CD1c-positive myeloid dendritic cell (primary cell): ENCODE measurements around the gene STON2.

ENCODE experiments used
- DNase-seq: peaks from one replicate; pipeline ENCODE4 v3.0.0-alpha.2; 2016; ENCODE audit errors: extremely low spot score

STON2 gene

DNA sequence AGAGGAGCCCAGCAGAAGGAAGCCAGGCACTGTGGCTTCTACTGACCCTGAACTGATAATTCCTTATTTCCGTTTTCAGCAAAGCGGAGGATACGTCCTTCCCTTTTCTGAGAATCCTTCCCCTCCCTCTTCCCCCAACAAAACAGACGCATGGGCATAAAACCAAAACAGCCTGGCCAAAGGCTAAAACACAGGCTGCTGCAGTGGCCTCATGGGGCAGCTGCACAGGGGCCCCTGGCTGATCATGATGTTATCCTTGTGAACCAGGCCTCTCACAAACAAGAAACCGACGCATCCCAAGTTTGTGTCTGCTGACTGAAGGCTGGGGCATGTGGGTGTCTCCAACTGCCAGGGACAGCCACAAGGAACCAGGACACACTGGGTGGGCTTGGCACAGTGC, 23.4 kb upstream of the STON2 start:
- peak; percentile 75 for DNase-seq

DNA sequence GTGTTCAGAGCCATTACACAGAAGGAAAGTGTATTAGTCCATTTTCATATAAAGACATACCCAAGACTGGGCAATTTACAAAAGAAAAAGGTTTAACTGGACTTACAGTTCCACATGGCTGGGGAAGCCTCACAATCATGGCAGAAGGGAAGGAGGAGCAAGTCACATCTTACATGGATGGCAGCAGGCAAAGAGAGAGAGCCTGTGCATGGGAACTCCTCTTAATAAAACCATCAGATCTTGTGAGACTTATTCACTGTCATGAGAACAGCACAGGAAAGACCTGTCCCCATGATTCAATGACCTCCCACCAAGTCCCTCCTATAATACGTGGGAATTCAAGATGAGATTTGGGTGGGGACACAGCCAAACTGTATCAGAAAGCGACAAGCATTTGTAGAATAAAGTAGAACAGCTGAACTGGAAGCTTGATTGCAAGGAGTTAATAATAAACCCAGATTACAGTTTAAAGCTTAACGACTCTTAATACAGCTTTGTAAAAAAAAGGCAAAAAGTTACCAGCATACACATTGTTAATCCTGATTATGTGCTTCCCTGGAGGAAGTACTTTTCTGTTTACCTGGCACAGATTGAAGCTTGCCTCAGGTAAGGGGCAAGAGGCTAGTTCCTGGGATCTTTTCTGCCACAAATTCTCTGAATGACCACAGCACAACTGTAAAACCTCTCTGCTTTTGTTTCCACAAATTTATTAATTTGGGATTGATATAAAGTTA, 18.1 kb upstream of the STON2 start:
- DNase-seq = no peak

DNA sequence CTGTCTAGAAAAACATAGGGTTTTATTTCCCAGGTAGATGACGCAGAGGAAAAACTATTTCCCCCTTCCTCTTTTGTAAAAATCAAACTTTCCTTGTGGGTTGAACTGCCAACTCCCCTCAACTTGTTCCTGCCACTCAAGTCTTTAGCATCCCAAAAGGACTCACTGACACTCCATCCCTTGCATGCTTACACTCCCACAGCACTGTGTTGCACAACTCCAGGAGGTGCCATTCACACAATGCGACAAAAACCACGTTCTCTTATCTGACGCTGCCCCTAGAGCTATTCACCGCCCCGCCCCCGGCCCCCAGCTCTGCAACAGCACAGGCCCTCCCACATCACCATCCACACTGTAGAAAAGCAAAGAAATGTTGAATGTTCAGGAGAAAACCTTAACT, 16.9 kb upstream of the STON2 start:
- peak; percentile 65 for DNase-seq

DNA sequence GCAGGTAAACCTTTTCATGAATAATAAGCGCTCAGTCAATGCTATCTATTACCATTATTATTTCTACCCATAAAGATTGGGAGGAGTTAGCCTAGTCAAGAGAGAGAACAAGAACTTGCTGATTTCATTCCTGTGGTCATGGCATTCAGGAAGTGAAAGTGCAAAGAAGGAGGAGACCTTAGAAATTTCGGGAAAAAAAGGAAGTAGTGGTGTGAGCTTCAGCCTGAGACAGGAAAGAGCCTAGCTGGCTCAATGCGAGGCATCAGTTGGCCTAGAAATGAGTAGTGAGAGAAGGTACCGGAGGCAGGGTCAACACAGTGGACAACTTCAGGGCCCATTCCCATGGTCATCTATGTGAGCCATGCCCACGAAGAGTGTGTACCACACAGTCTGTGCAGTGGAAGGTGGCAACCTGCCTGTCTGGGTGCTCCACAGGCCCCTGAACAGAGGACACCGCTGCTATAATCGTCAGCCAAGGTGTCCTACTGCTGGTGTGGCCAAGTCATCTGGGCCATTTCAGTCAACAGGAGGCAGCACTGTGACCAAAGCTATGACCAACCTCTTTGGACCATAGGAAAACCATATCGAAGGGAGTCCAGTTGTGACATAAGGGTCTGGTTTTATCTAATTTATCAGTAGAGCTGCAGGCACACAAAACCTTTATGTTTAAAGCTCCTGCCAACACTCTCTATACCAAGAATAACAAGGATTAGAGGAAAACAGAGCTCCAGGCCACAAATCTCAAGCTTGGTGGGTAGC, 16.2 kb upstream of the STON2 start:
- DNase-seq = peak; percentile 93

DNA sequence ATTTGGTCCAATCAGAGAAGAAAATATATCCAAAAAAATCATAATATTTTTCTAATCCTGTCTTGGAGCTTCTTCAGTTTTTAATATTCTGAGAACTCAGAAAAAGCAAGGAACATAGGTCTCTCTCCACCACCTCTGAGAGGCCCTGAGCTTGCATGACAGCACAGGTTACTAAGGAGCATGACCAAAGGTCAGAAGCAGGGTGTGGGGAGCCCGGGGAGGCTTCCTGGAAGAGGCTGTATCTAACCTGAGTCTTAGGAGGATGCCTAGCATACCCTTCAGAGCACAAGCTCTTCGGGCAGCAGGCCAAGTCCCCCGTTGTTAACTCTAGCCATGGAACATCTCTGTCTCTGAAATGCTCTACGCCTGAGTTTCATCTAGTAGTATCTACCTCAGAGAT, 15.7 kb upstream of the STON2 start:
- no peak for DNase-seq

DNA sequence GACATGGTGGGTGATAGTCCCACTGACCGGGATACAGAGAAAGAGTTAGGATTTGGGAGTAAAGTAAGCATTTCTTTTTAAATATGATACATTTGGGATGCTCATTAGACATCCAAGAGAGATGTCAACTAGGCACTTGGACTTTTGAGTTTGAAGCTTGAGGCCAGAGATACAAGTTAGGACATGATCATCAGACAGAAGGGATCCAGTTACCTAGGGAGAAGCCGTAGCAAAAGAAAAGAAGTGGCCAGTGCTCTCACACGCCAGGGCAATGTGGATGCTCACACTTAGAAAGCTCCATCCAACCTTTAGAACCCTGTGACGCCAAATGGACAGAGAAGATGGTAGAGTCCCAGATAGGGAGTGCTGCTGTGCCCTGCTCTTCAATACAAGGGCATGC, 14.0 kb upstream of the STON2 start:
- no peak for DNase-seq

DNA sequence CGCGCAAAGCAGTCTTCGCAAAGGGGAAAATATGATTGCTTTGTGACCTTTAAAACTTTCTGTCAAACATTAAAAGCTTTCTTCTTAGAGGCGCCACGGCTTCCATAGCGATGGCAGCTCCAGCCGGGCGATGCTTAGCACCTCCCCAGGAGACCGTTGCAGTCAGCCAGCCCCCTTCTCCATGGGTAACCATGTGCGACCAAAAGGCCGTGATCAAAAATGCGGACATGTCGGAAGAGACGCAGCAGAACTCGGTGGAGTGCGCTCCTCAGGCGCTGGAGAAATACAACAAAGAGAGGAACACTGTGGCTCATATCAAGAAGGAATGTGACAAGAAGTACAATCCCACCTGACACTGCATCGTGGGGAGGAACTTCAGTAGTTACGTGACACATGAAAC, 12.7 kb upstream of the STON2 start:
- DNase-seq = no peak

DNA sequence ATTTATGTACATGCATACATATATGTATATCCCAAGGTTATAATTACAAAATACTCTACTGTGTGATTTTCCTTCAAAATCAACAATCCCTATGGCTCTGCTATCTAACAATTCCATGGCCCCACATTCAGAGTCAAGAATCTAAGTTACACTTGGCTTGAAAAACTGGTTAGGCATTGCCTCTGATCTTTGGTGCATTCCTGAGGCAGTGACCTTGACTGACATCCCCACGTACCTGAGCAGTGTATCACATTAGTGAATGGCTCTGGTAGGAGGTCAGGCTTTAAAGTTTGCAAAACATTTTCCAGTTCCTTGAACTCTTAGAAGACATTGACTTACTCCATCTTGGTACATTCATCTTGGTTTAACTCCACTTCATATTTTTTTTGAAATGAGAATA, 8.5 kb upstream of the STON2 start:
- DNase-seq = no peak

DNA sequence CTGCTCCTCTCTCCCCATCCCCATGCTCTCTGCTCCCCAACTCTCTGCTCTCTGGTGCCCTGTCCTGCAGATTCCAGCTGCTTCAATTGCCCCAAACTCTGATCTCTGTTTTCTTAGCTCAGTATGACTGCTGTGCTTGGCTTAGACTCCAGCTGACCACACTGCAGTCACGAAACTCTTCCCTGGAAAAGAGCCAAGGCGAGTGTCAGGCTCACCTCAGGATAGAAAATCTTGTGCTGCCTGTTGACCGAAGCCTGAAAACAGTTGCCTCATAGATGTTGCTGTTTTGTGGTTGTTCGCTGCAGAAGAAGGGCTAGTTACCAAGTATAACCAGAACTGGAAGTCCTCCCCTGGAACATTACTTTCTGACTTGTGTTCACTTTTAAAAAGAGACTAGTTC, 6.7 kb upstream of the STON2 start:
- DNase-seq = peak; percentile 24

DNA sequence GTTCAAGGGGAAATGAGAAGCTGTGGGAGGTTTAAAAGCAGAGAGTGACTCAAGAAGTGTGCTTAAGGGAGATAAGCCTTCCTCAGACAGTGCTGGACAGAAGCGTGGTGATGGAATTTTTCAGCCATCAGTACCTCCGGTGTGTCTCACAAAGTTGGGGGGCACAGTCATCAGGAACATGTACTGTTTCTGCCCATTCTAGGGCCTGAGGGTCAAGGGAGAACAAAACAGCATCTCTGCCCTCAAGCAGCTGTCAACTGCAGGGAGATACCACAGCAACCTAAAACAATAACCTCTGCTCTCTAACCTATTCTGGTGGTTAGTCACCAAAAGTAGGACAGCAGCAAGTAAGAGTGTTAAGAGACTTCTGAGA, 2.0 kb upstream of the STON2 start:
- DNase-seq = peak; percentile 75

DNA sequence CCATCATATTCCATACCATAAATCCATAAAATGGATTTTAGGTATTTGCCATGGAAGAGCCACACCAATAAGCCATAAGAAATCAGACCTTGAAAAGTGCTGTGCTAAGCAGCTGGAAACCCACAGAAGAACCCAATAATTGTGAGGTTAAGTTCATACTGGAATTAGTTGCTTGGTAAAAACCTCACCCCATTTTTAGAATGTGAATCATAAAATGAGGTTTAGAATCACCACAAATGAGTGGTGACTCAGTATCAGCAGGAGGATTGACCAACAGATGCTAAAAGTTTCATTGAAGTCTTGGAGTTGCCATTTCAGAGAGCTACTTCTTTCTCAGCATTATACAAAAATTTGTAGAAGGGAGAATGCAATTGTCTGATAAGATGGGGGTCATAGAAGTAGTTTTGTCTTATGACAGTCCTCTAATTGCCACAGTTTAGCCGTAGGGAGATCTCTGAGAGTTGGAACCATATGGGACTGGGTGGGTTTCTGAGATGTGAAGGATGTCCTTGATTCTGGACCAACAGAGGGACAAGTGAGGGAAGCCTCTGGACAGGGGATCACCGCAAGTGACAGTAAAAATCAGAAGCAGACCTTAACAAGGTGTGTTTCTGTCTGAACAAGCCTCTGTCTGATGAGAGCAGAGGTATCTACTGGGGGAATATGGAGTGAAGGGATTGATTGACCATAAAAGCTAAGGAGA, 1.4 kb upstream of the STON2 start:
- DNase-seq = peak; percentile 92

DNA sequence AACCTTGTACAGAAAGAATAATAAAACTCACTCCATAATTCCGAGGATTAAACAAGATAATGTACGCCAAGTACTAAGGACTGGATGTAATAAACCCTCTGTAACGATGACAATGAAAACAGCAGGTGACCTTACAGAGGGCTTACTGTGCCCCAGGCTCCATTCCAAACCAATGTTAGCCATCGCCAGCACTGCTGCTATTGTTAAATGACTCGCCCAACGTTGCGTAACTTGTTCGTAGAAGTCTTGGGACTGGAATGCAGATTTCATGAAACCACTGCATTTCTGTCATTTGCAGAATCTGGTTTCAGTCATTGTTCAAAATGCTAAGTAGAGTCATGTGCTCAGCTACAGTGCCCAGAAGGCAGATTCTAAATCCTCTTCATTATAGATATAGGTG, 728 bp upstream of the STON2 start:
- peak; percentile 88 for DNase-seq

DNA sequence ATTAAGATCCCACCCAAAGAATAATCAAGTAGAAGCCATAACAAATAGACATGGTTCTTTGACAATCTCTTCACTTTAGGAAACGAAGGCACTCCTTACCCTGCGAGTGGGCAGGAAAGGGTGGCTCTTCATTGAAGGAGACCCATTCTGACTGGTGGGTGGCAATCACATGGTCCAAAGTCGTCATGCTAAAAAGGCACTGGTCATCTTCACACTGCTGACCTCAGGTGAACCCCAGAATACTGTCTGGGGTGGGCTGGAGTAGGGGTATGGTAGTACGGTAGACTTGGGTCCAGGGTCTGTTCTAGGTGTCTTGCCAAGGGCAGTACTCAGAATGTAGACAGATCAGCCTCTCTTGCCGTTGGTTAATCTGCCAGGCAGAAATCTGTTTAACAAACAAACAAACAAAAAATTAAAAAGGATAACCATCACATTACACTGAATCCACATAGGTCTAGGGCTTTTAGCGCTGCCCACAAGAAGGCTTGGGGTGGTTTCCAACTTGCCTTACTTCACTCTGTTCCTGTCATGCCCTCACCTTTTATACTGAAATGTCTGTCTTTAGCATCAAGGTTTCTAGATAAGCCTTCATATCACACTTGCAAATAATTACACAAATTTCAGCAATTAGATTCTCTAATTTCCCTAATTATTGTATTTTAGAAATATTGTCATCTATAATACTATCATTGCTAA, 1.8 kb downstream of the STON2 start:
- no peak for DNase-seq

DNA sequence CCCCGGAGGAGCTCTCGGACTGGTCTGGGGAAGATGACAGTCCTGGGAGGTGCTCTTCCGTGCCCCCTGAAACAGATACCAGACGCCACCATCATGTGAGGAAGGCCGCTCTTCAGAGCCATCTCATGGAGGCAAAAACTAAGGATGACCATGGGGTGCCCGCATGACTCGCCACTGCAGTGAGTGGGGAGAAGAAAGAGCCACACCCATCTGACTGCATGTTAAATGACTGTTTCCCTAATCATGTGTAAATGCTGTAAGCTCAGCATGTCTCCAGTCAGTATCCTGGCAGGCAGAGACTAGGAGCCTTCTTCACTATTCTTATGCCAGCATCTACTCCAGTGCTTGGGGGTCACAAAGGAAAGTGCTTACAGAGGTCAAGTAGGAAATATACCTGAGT, 4.0 kb downstream of the STON2 start:
- DNase-seq = peak; percentile 55

DNA sequence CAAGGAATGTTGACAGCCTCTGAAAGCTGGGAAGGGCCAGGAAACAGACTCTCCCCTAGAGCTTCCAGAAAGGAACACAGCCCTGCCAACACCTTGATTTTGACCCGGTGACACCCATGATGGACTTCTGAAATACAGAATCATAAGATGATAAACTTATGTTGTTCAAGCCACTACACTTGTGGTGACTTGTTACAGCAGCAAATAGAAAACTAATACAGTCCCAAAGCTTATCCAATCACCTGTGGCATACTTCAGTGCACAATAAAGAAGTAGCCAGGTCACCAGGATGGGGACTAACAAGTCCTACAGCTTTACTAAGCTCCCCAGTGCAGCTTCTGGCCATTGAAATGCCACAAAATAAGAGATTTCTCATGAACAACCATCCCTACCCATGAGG, 5.4 kb downstream of the STON2 start:
- no peak for DNase-seq

DNA sequence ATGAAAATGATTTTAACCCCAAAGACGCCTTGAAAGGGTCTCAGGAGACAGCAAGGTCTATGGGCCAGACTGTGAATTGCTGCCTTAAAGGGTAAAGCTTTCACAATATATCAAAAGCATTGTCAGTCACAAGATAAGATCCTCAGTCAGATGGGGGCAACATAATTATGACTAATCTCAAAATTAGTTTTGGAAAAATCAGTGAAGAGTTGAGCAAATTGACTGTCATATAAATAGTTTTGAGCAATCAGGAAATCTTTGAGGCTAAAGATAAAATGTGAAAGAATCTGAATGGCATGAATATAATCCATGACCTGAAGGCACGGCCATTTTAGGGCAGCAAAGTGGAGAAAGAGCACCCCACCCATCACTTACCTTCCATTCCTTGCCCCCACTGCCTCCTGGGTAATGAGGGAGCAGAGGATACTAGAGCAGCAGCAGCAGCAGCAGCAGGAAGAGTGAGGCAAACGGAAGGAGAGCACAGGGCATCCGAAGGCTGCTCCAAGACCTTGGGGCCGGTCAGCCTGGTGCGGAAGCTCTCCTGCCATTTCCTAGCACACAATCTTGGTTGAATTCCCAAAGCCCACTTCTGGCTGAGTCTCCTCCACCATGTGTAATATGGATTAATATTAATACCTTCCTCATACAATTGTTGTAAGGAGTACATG, 7.0 kb downstream of the STON2 start:
- DNase-seq = no peak

DNA sequence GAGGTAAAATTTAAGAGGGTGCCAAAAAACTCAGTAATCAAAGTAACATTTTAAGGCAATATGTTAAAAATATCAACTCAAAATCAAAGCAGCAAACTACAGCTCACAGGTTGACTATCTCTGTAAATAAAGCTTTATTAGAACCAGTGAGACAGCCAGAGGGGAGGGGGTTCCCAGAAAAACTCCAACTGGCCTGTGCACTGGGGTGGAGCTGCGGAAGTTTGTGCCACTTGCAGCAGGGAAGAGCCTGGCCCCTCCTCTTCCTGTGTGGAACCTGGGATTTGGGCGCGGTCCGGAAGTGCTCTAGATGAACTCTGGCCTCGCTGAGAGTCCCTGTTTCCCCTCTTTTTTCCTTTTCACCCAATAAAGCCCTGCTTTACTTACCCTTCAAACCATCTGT, 8.1 kb downstream of the STON2 start:
- DNase-seq = no peak

DNA sequence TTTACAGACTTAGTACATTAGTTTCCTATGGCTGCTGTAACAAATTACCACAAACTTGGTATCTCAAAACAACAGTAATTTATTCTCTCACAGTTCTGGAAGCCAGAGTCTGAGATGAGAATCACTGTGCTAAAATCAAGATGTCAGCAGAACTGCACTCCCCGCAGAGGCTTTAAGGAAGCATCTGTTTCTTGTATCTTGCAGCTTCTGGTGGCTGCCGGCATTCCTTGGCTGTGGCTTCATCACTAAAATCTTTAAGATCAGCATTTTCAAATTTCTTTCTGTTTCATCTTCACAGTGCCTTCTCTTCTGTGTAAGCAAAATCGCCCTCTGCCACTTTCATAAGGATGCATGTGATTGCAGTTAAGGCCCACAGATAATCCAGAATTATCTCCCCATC, 9.4 kb downstream of the STON2 start:
- DNase-seq = no peak

DNA sequence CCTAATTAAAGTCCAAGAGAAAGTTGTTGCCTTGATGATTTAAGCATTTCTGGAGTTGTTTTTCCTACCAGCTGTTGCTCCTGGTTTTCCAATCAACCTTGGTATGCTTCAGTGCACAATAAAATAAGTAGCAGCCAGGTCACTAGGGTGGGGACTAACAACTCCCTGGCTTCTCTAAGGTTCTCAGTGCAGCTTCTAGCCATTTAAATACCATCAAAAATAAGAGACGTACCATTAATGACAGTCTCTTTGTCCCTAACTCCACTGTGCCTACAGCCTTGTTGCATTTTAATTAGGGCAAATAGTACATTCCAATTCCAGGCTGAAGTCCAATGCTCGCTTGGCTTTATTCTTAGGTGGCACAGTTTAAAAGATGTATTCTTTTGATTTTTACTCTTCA, 11.8 kb downstream of the STON2 start:
- no peak for DNase-seq

DNA sequence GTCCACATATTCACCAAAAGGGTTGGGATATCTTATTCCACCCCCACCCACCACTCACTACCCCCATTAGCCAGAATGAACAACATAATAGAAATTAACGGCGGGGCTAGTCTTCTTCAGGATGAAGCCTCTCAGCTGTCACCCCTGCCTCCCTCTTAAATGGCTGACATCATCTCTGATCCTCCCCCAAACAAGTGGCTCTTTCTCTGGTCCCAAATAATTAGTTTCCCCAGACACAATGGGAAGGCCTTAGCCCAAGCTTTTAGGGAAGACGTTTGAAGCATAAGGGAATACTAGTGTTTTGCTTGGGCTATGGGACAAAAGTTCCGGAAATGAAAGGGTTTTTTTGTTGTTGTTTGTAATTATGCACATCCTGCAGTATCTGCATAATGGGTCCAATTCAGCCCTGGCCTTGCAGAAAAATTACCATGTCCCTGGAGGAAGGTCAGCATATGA, 13.8 kb downstream of the STON2 start:
- no peak for DNase-seq

DNA sequence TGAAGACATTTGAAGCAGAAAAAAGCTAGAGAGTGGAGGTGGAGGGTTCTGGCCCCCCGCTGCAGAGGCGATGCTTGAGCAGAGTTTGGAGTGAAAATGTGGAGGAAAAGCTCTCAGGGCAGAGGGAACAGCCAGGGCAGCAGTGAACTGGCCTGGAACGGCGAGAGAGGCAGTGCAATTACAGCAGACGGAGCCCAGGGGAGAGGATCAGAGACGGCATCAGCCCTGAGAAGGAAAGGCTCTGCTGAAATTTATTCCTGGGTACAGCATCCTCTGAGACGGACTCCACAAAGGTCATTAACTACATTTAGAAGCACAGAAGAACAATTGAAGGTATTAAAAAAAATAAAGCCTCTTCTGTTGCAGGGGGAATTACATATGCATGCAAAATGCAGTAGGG, 14.2 kb downstream of the STON2 start:
- DNase-seq = no peak

DNA sequence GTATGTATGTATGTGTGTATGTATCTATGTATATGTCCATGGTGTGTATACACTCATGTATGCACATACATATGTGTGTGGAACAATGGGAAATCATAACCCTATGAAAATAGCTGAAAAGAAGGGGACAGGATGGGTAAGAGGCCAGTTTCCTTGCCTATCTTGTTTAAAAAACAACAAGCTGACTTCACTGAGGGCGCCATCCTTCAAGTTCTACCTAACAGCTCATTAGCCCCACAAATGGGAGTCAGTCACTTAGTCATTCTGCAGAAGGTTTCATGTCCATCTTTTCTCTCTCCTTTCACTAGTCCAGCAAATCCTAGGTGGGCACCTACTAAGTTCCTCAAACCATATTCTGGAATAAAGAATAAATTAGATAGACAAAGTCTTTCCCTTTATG, 14.7 kb downstream of the STON2 start:
- DNase-seq = no peak
